Activated CD4-positive, alpha-beta T cell treated with anti-CD3 and anti-CD28 coated beads for 48 hours (primary cell): ENCODE measurements around the gene TRIML2.

ENCODE experiments used
- DNase-seq: peaks from one replicate; pipeline ENCODE4 v3.0.0-alpha.2; 2020

The TRIML2 gene, protein sequence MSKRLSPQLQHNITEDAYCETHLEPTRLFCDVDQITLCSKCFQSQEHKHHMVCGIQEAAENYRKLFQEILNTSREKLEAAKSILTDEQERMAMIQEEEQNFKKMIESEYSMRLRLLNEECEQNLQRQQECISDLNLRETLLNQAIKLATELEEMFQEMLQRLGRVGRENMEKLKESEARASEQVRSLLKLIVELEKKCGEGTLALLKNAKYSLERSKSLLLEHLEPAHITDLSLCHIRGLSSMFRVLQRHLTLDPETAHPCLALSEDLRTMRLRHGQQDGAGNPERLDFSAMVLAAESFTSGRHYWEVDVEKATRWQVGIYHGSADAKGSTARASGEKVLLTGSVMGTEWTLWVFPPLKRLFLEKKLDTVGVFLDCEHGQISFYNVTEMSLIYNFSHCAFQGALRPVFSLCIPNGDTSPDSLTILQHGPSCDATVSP

GRCh38 chr4:188109157-188109755 lies at the start of gene TRIML2:
Gene TRIML2, minus strand, starts transcription at chr4:188109603. Its CDS starts 4,235 bp downstream, at chr4:188105368.
- DNase-seq = no peak

DNA sequence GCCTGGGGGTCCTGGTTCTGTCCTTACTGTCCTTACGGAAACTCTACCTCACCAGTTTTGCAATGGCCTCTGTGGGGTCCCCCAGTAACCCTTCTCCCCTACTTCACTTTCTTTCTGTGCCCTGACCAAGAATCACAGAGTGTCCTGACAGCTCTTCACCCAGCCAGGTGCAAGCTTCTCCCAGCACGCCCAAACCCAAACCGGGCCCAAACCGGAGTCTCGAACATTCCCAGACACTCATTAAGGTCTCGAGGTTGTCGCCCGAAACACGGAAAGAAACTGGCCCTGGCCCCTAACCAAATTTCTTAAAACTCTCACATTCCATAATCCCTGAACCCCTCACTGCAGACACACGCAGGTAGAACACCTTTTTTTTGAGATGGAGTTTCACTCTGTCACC lies 48.9 kb upstream of the TRIML2 start:
- no peak for DNase-seq

- DNase-seq = no peak
Observed at GRCh38 chr4:188154668-188155405, 45.4 kb upstream of the TRIML2 start.

GRCh38 chr4:188147776-188148175 lies 38.4 kb upstream of the TRIML2 start:
- no peak for DNase-seq

GRCh38 chr4:188147176-188147575 lies 37.8 kb upstream of the TRIML2 start:
- DNase-seq = no peak

DNA sequence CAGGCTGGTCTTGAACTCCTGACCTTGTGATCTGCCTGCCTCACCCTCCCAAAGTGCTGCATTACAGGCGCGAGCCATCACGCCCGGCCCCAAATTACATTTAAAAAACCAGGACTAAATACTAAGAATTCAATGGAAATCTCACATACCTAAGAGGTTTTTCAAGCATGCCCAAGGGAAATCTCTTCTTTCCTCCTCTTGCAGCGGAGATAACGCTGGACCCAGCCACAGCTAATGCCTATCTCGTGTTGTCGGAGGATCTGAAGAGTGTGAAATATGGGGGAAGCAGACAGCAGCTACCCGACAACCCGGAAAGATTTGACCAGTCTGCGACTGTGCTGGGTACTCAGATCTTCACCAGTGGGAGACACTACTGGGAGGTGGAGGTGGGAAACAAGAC lies 37.2 kb upstream of the TRIML2 start:
- no peak for DNase-seq

DNA sequence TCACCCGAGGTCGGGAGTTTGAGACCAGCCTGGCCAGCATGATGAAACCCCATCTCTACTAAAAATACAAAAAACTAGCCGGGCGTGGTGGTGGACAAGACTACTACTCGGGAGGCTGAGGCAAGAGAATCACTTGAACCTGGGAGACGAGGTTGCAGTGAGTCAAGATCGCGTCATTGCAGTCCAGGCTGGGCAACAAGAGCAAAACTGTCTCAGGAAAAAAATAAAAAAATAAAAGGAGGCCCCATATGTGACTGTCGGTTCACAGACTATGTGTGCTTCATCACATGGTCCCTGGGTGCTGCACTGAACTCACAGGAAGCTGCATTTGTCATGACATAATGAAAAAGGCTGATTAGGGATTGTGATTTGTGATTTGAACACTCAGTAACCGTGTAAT lies 36.2 kb upstream of the TRIML2 start:
- DNase-seq = no peak

DNA sequence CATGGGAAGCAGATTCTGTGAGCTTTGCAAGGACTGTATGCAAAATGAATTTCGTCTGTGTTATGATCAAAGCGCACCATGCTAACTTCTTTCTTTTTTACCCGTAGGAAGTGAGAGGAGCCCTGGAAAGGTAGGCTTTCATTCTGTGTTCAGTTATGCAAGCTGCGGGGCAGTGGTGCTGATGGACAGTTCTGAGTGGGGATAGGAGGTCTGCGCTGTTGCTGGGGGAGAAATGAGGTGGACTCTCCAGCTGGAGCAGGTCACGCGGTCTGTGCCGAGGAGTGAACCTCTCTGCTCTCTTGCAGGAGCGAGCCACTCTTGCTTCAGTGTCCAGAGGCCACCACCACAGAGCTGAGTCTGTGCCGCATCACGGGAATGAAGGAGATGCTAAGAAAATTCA lies 34.3 kb upstream of the TRIML2 start:
- DNase-seq = no peak

DNA sequence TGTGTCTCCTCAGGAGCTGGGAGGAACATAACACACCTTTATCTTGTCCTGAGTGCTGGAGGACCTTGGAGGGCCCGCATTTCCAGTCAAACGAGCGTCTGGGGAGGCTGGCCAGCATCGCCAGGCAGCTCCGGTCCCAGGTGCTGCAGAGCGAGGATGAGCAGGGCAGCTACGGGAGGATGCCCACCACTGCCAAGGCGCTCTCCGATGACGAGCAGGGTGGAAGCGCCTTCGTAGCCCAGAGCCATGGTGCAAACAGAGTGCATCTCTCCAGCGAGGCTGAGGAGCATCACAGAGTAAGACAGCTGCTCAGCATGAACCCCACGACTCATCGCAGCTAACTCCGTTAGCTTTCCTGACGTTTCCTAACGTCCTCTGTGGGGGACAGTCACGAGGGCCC lies 30.3 kb upstream of the TRIML2 start:
- DNase-seq = no peak

DNA sequence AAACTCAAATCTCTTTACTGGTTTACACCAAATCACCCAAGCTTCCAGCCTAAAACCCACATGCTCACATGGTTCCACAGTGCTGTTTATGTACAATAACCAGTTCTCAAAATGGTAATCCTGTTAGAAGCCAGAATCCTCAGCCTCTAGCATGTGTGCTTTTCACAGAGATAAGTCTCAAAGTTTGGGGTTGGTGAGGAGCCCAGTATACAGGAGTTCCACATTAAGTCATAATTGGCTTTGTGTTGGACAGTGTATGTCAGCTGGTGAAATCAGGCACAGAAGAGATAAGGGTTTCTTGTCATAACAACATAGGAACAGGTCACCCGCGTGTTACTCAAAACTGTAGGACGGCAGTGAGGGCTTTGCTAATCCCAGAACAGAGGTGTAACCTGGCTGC lies 29.7 kb upstream of the TRIML2 start, which contains the start of gene TRIML1:
Gene TRIML1, plus strand, starts transcription at position 301 of the 400 bp plus-strand sequence. CDS start 118 bp downstream, outside the sequence.
- DNase-seq = no peak

DNA sequence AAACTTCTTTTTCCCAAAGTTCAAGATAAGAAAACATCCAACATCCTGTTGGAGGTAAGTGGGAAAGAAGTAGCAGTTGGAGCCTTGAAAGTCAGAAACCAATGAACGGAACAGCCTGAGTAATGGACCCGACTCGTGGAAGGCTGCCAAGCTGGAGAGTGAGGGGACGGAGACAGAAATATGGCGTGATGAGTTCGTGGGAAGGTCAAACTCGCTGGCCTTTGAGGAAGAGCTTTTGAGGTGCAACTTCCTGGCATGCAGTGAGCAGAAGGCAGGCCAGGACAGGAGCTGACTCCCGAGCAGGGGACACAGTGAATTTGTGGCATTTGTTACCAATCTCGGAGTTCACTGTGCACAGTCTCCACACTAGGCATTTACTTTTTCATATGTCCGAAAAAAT lies 28.8 kb upstream of the TRIML2 start:
- no peak for DNase-seq

- DNase-seq = no peak
Observed at GRCh38 chr4:188132232-188132631, 22.8 kb upstream of the TRIML2 start.

DNA sequence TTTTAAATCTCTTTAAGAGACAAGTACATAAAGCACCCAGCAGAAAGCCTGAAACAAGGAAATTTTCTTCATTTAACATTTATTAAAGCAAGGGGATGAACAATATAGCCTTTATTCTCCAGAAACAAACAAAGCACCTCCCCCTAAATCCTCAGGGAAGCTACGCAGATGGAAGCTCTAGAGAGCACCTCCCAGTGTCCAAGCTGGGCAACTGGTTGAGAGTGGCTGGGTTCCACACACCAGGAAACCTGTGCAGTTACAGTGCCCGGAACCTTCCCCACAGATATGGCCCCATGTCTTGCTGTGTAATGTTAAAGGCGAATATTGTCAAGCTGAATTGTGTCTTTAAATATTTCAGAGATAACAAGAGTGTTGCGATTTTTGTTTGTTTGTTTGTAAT lies 21.0 kb upstream of the TRIML2 start:
- no peak for DNase-seq

DNA sequence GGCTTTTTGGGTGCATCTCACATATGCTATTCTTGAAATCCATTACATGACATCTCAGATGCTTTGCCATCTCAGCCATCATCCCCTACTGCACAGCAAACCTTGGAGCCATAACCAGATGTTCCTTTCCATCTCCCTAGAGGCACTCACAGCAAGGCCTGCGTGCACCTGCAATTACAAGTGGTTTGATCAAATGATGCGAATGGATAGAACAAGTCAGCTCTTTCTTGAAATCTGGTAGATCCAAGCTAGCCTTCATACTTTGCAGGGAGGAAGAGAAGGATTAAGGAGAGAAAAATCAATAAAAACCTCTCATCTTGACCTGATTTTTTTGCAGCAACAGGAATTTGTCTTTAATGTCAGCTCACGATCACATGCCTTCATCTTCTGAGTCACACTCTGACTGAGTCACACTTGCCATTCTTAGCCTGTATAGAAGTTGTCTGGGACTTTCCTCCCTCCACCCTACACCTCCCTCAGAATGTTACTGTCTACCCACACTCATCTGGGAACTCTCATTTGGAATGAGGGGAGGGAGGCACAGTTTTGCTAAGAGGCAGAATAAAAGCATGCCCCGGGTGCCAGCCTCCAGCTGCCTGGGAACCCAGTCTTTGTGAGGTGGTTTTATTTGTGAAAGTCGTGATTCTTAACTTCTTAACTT lies 17.9 kb upstream of the TRIML2 start:
- DNase-seq = no peak

- no peak for DNase-seq
Observed at GRCh38 chr4:188121530-188121929, 12.1 kb upstream of the TRIML2 start.

GRCh38 chr4:188117631-188118324 lies 8.4 kb upstream of the TRIML2 start:
- no peak for DNase-seq

DNA sequence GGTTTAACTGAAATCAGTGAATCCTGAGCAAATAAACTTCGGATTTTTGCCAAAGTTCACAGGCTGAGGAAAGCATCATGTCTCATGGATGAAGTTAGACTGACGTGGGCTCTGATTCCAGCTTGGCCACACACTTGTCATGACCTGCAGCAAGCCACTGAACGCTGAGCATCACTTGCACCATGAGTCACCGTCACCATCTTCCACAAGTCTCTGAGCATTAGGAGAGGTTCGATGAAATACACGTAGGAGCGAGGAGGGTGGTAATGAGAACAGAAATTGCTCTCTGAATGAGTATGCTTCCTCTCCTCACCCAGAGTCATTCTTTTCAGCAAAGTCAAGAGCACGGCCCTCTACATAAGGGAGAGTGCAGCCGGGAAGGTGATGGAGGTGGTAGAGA lies 3.8 kb upstream of the TRIML2 start:
- no peak for DNase-seq

- no peak for DNase-seq
Observed at GRCh38 chr4:188111955-188112354, 2.6 kb upstream of the TRIML2 start.

DNA sequence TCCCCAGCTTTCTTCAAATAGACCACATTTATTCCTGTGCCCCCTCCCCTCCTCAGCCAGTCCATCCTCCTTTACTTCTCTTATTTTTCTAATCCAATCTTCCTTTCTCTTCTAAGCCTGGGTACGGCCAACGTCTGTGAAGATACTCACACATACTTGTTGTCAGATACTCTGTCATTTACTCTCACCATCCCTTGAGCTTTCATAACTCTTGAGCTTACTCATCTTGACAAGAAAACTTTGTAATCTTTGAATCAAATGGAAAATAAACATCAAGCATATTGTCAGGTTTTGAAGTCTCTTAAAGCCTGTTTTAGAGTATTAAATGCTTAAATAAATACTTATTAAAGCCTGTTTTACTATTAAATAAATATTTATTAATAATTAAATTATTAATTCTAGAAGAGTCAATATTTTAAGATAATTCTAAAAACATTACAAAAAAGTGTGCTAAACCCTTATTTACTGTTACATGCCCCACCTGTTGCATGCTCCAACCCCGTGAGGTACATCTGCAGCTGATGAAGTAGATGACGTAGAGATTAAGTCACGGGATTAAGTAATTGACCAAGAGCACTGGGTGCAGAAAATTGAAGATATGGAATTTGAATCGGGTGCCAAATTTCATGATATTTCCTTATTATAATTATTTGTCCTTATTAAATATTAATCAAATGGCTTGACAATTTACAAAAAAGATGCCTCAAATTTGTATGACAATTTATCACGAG lies 1.5 kb upstream of the TRIML2 start:
- no peak for DNase-seq

- DNase-seq = no peak
Observed at GRCh38 chr4:188110036-188110435, 633 bp upstream of the TRIML2 start.

- DNase-seq = no peak
Observed at GRCh38 chr4:188107931-188108843, 1.2 kb downstream of the TRIML2 start.
